GM23338 (cell line): ENCODE results near the gene TBC1D9B. TPM values are rescaled to one million over a fixed set of nuclear protein-coding genes. Genes with fewer than 3 reads are reported as not detected.

ENCODE experiments used
- ATAC-seq: fragments of 200-7000 bp; cut with Tn5 transposase; 3 replicates; pipeline ENCODE4 v1.9.1; 2020
- DNase-seq: peaks from one replicate; pipeline ENCODE4 v3.0.0-alpha.2; 2015; ENCODE audit warnings: low spot score
- H2AFZ ChIP-seq: fragments of 200-600 bp; sonication (generic); 2 replicates; pipeline ENCODE4 v1.8.0; 2016; ENCODE audit warnings: antibody characterized with exemption, mild to moderate bottlenecking, moderate library complexity
- H3F3A ChIP-seq: fragments of 200-600 bp; sonication (generic); replicated peaks from 2 replicates; pipeline ENCODE4 v1.8.0; 2017; ENCODE audit warnings: antibody characterized with exemption, mixed run types, low read depth
- H3K27ac ChIP-seq: fragments of 200-600 bp; sonication (generic); 2 replicates; pipeline ENCODE4 v1.6.1; 2016; ENCODE audit warnings: low read depth
- H3K27me3 ChIP-seq: fragments of 200-600 bp; sonication (generic); 2 replicates; pipeline ENCODE4 v1.8.0; 2016; ENCODE audit warnings: mild to moderate bottlenecking, mixed run types, moderate library complexity; ENCODE audit not compliant: insufficient read depth
- H3K36me3 ChIP-seq: fragments of 200-600 bp; sonication (generic); 2 replicates; pipeline ENCODE4 v1.8.0; 2016; ENCODE audit warnings: mild to moderate bottlenecking; ENCODE audit not compliant: insufficient read depth
- H3K4me1 ChIP-seq: fragments of 200-600 bp; sonication (generic); 2 replicates; pipeline ENCODE4 v1.8.0; 2016; ENCODE audit warnings: mild to moderate bottlenecking, moderate library complexity; ENCODE audit not compliant: insufficient read depth
- H3K4me2 ChIP-seq: fragments of 200-600 bp; sonication (generic); 2 replicates; pipeline ENCODE4 v1.7.1; 2017; ENCODE audit warnings: mixed run types
- H3K4me3 ChIP-seq: fragments of 200-600 bp; sonication (generic); 2 replicates; pipeline ENCODE4 v1.6.1; 2016; ENCODE audit warnings: mixed run types
- H3K79me2 ChIP-seq: fragments of 200-600 bp; sonication (generic); replicated peaks from 2 replicates; pipeline ENCODE4 v1.8.0; 2017; ENCODE audit warnings: mild to moderate bottlenecking; ENCODE audit not compliant: insufficient read depth
- H3K9me2 ChIP-seq: fragments of 200-600 bp; sonication (generic); 2 replicates; pipeline ENCODE4 v1.8.0; 2017; ENCODE audit not compliant: insufficient read depth
- H4K20me1 ChIP-seq: fragments of 200-600 bp; sonication (generic); replicated peaks from 2 replicates; pipeline ENCODE4 v1.8.0; 2017; ENCODE audit warnings: mild to moderate bottlenecking; ENCODE audit not compliant: insufficient read depth
- H3K27ac Mint-ChIP-seq: 2 replicates; pipeline ENCODE4 v1.8.0; 2020; ENCODE audit warnings: inconsistent platforms, mild to moderate bottlenecking, moderate library complexity, mixed read lengths
- H3K27me3 Mint-ChIP-seq: 3 replicates; pipeline ENCODE4 v1.8.0; 2022; ENCODE audit warnings: low read depth, mild to moderate bottlenecking, moderate library complexity, mixed read lengths, inconsistent platforms; ENCODE audit not compliant: insufficient read depth, poor library complexity
- H3K36me3 Mint-ChIP-seq: 3 replicates; pipeline ENCODE4 v1.8.0; 2021; ENCODE audit warnings: low read depth, mild to moderate bottlenecking, inconsistent platforms, moderate library complexity, mixed read lengths
- H3K4me1 Mint-ChIP-seq: 3 replicates; pipeline ENCODE4 v1.8.0; 2020; ENCODE audit warnings: mild to moderate bottlenecking, inconsistent platforms, mixed read lengths
- H3K4me3 Mint-ChIP-seq: 3 replicates; pipeline ENCODE4 v1.8.0; 2021; ENCODE audit warnings: moderate library complexity, mild to moderate bottlenecking, inconsistent platforms, mixed read lengths
- H3K9me3 Mint-ChIP-seq: 3 replicates; pipeline ENCODE4 v1.8.0; 2020; ENCODE audit warnings: moderate library complexity, mild to moderate bottlenecking, inconsistent platforms, mixed read lengths
- CREB1 ChIP-seq: fragments of 250-450 bp; sonication (Bioruptor Pico); IDR thresholded peaks from 2 replicates; pipeline ENCODE4 v1.5.0; 2020; ENCODE audit warnings: low read depth, mild to moderate bottlenecking, moderate library complexity
- EZH2 ChIP-seq: fragments of 200-600 bp; sonication (generic); IDR thresholded peaks from one replicate; pipeline ENCODE4 v1.8.0; 2017; ENCODE audit warnings: antibody characterized with exemption, mild to moderate bottlenecking, low read depth; ENCODE audit not compliant: unreplicated experiment
- EZH2phosphoT487 ChIP-seq: fragments of 200-600 bp; sonication (generic); IDR thresholded peaks from one replicate; pipeline ENCODE4 v1.8.1; 2018; ENCODE audit warnings: antibody characterized with exemption; ENCODE audit not compliant: unreplicated experiment
- JUNB ChIP-seq: IDR thresholded peaks from one replicate; pipeline ENCODE4 v1.6.1; 2016; ENCODE audit warnings: antibody characterized with exemption; ENCODE audit not compliant: unreplicated experiment
- NANOG ChIP-seq: IDR thresholded peaks from 2 replicates; pipeline ENCODE4 v1.6.1; 2016; ENCODE audit warnings: antibody characterized with exemption, borderline replicate concordance
- STAT1 ChIP-seq: IDR thresholded peaks from one replicate; pipeline ENCODE4 v1.6.1; 2016; ENCODE audit warnings: antibody characterized with exemption; ENCODE audit not compliant: unreplicated experiment
- polyA plus RNA-seq: library from polyadenylated mRNA; unstranded; fragments of >200 nt; fragmentation: Nextera tagmentation; extraction: Ambion mirVana; gene quantifications from 2 replicates; pipeline ENCODE4 v1.2.1, GENCODE V29; 2016
- total RNA-seq: library from RNA; depleted of rRNA; stranded (reverse); fragments of >200 nt; shearing (Covaris generic); gene quantifications from 2 replicates; pipeline ENCODE4 v1.2.3, GENCODE V29; 2014
- TF ChIP-seq, protein P1 (sequence below): IDR thresholded peaks from one replicate; pipeline ENCODE4 v1.6.1; 2018; ENCODE audit warnings: antibody characterized with exemption; ENCODE audit not compliant: unreplicated experiment
- TF ChIP-seq, protein P2 (sequence below), 2 experiments: fragments of 200-600 bp in 1 of 2; sonication (generic) in 1 of 2; conservative IDR thresholded peaks; 2 replicates each; pipeline versions ENCODE4 v1.5.1 to v1.6.1; 2016 to 2017; ENCODE audit warnings: antibody characterized with exemption in 2 of 2, low read depth in 2 of 2, mild to moderate bottlenecking in 2 of 2, moderate library complexity in 1 of 2
- TF ChIP-seq, protein P3 (sequence below): fragments of 250-450 bp; sonication (Bioruptor Pico); IDR thresholded peaks from 2 replicates; pipeline ENCODE4 v1.5.0; 2020; ENCODE audit warnings: mild to moderate bottlenecking, moderate library complexity

Gene TBC1D9B
- total and polyA plus RNA-seq, 2 experiments from 2014 or later: 19.0 to 38.0 TPM

DNA sequence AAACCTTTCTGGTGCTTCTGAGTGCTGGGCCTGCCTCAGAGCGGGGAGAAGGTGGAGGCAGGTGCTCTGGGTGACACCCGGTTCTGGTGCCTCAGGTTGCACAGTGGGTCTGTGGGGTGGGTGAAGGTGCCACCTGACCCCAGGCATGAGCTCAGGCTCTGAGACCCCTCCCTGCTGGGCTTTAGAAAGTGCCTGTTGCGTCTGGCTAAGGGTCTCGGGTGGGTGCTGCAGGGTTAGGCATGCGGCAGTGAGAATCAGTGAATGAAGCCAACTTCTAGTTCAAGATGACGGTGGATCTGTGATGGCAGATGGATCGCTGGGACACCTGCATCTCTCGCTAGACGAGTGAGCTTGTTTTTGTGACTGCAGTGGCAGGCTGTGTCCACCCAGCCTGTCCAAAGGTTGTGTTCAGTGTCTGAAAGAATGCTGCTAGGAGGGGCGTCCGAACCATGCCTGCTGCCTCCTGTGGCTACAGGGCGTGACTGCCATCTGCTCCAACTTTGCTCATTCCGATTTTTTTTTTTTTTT lies 82.0 kb downstream of the TBC1D9B start (continued):
- TF ChIP-seq, protein P1, sequence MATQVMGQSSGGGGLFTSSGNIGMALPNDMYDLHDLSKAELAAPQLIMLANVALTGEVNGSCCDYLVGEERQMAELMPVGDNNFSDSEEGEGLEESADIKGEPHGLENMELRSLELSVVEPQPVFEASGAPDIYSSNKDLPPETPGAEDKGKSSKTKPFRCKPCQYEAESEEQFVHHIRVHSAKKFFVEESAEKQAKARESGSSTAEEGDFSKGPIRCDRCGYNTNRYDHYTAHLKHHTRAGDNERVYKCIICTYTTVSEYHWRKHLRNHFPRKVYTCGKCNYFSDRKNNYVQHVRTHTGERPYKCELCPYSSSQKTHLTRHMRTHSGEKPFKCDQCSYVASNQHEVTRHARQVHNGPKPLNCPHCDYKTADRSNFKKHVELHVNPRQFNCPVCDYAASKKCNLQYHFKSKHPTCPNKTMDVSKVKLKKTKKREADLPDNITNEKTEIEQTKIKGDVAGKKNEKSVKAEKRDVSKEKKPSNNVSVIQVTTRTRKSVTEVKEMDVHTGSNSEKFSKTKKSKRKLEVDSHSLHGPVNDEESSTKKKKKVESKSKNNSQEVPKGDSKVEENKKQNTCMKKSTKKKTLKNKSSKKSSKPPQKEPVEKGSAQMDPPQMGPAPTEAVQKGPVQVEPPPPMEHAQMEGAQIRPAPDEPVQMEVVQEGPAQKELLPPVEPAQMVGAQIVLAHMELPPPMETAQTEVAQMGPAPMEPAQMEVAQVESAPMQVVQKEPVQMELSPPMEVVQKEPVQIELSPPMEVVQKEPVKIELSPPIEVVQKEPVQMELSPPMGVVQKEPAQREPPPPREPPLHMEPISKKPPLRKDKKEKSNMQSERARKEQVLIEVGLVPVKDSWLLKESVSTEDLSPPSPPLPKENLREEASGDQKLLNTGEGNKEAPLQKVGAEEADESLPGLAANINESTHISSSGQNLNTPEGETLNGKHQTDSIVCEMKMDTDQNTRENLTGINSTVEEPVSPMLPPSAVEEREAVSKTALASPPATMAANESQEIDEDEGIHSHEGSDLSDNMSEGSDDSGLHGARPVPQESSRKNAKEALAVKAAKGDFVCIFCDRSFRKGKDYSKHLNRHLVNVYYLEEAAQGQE: no peak
- TF ChIP-seq NANOG: no peak
- TF ChIP-seq JUNB: no peak
- TF ChIP-seq EZH2: no peak
- no peak for TF ChIP-seq STAT1

DNA sequence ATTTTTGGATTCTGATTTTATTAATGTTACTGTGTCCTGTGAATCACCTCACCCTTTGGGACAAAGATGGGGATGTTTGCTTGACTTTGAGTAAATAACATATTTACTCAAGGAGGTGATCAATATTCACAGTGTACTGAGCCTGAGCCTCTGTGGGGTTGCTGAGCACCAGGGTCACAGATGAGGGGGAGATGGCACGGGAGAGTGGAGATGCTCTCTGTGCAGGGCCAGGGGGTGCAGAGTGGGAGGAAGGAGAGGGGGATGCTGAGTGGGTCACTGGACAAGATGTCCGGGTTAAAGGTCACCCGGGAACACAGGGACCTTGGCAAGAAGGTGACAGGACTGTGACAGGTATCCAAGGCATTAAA lies 83.0 kb downstream of the TBC1D9B start:
- H3K9me3 Mint-ChIP-seq: no peaks in the 10 kb centered on the region; the same call in 2 of the 3 replicates
- TF ChIP-seq, protein P2, sequence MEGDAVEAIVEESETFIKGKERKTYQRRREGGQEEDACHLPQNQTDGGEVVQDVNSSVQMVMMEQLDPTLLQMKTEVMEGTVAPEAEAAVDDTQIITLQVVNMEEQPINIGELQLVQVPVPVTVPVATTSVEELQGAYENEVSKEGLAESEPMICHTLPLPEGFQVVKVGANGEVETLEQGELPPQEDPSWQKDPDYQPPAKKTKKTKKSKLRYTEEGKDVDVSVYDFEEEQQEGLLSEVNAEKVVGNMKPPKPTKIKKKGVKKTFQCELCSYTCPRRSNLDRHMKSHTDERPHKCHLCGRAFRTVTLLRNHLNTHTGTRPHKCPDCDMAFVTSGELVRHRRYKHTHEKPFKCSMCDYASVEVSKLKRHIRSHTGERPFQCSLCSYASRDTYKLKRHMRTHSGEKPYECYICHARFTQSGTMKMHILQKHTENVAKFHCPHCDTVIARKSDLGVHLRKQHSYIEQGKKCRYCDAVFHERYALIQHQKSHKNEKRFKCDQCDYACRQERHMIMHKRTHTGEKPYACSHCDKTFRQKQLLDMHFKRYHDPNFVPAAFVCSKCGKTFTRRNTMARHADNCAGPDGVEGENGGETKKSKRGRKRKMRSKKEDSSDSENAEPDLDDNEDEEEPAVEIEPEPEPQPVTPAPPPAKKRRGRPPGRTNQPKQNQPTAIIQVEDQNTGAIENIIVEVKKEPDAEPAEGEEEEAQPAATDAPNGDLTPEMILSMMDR (conservative IDR thresholded peaks at IDR 0.05; ENCODE audit: low read depth in 2 of 2): no peak
- no peak for TF ChIP-seq NANOG
- TF ChIP-seq EZH2: no peak
- TF ChIP-seq, protein P1: no peak
- TF ChIP-seq JUNB: no peak
- TF ChIP-seq EZH2phosphoT487: no peak
- TF ChIP-seq, protein P3, sequence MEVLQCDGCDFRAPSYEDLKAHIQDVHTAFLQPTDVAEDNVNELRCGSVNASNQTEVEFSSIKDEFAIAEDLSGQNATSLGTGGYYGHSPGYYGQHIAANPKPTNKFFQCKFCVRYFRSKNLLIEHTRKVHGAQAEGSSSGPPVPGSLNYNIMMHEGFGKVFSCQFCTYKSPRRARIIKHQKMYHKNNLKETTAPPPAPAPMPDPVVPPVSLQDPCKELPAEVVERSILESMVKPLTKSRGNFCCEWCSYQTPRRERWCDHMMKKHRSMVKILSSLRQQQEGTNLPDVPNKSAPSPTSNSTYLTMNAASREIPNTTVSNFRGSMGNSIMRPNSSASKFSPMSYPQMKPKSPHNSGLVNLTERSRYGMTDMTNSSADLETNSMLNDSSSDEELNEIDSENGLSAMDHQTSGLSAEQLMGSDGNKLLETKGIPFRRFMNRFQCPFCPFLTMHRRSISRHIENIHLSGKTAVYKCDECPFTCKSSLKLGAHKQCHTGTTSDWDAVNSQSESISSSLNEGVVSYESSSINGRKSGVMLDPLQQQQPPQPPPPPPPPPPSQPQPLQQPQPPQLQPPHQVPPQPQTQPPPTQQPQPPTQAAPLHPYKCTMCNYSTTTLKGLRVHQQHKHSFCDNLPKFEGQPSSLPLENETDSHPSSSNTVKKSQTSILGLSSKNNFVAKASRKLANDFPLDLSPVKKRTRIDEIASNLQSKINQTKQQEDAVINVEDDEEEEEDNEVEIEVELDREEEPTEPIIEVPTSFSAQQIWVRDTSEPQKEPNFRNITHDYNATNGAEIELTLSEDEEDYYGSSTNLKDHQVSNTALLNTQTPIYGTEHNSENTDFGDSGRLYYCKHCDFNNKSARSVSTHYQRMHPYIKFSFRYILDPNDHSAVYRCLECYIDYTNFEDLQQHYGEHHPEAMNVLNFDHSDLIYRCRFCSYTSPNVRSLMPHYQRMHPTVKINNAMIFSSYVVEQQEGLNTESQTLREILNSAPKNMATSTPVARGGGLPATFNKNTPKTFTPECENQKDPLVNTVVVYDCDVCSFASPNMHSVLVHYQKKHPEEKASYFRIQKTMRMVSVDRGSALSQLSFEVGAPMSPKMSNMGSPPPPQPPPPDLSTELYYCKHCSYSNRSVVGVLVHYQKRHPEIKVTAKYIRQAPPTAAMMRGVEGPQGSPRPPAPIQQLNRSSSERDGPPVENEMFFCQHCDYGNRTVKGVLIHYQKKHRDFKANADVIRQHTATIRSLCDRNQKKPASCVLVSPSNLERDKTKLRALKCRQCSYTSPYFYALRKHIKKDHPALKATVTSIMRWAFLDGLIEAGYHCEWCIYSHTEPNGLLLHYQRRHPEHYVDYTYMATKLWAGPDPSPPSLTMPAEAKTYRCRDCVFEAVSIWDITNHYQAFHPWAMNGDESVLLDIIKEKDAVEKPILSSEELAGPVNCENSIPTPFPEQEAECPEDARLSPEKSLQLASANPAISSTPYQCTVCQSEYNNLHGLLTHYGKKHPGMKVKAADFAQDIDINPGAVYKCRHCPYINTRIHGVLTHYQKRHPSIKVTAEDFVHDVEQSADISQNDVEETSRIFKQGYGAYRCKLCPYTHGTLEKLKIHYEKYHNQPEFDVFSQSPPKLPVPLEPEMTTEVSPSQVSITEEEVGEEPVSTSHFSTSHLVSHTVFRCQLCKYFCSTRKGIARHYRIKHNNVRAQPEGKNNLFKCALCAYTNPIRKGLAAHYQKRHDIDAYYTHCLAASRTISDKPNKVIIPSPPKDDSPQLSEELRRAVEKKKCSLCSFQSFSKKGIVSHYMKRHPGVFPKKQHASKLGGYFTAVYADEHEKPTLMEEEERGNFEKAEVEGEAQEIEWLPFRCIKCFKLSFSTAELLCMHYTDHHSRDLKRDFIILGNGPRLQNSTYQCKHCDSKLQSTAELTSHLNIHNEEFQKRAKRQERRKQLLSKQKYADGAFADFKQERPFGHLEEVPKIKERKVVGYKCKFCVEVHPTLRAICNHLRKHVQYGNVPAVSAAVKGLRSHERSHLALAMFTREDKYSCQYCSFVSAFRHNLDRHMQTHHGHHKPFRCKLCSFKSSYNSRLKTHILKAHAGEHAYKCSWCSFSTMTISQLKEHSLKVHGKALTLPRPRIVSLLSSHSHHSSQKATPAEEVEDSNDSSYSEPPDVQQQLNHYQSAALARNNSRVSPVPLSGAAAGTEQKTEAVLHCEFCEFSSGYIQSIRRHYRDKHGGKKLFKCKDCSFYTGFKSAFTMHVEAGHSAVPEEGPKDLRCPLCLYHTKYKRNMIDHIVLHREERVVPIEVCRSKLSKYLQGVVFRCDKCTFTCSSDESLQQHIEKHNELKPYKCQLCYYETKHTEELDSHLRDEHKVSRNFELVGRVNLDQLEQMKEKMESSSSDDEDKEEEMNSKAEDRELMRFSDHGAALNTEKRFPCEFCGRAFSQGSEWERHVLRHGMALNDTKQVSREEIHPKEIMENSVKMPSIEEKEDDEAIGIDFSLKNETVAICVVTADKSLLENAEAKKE (CRISPR knock-in tag): no peak
- TF ChIP-seq CREB1 (CRISPR knock-in tag): no peak

More for the DNA sequence above, 83.0 kb downstream of the TBC1D9B start:
- no peak overlapping the region for H3K27ac Mint-ChIP-seq
- H3K4me1 ChIP-seq: peaks cover 38% of the 10 kb centered on the region
- H3K79me2 ChIP-seq: peaks cover 21% of the 10 kb centered on the region
- H3K4me3 ChIP-seq: no peak overlapping the region
- H3K27me3 ChIP-seq: no peaks in the 10 kb centered on the region
- H3K9me2 ChIP-seq: no peaks in the 10 kb centered on the region
- no peak overlapping the region for H3K27ac ChIP-seq
- peaks cover 80% of the 10 kb centered on the region for H3K36me3 Mint-ChIP-seq
- no peak overlapping the region for H3K4me3 Mint-ChIP-seq
- H3K36me3 ChIP-seq: peaks cover 29% of the 10 kb centered on the region
- H3K27me3 Mint-ChIP-seq: peaks cover 27% of the 10 kb centered on the region
- H3K4me1 Mint-ChIP-seq: peaks cover 45% of the 10 kb centered on the region
- ATAC-seq: no peak
- H3F3A ChIP-seq: peaks cover 26% of the 10 kb centered on the region
- H2AFZ ChIP-seq: no peak overlapping the region
- no peak for DNase-seq
- peaks cover 24% of the 10 kb centered on the region for H4K20me1 ChIP-seq
- no peak overlapping the region for H3K4me2 ChIP-seq
